DMS53 (cell line): ENCODE measurements around the gene FARS2.
"Not testable (repeated sequence)": the region's sequence is repeated elsewhere in the genome, so short reads cannot be mapped to it uniquely, and the experiment has no call there.

Source experiments
- DNase-seq: peaks from one replicate; lab custom pipeline; 2025; lab: John Stamatoyannopoulos, UW

The FARS2 gene

DNA sequence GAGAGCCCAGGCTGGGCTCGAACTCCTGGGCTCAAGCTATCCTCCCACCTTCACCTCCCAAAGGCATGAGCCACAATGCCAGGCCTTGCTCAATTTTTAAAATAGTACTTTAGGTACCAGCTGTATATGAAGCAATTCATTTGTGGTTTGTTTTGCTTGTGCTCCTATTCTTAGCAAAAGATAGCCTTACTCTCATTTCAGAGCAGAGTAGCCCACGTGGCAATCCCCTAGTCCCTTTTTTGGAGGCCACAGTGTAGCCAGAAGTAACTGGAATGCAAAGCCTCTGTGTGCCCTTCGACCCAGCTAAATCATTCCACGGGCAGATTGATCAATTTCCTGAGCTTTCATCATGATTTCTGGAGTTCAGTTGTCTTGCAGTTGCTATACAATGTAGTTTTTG, 373.2 kb downstream of the FARS2 start:
- DNase-seq = no peak

DNA sequence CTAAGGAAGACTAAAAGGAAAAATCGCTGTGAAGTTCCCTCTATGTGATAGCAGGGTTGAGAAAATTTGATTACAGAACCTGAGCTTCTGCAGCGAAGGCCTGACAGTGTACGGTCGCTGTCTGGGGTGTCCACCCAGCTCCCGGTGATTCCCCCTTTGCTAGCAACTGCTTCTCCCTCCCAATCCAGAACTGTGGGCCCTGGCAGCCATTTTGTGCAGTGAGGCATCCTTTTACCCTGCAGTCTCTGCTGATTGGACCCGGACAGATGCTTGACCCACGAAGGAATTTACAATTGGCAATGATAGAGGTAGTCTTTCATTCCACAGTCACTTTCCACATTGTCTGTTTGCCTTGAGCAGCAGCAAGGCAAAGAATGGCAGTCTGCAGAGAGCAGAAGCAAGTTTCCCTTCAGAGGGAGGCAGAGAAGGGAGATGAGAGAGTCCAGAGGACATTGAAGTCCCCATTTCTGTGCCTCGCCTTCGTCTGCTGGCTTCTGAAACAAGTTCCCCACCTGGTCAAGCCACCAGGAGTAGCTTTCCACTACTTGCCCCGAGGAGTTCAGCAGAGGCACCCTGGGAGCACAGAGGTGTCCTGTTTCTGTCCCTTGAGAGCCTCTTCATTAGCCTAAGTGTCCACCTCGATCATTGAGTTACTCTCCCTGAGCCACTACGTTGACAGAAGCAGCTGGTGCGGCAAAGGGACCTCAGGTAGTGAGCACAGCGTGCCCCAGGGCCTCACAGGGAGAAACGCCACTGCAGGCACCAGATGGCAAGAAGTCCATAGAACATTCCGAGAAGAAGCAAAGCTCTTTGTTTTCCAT, 375.1 kb downstream of the FARS2 start:
- no peak for DNase-seq

DNA sequence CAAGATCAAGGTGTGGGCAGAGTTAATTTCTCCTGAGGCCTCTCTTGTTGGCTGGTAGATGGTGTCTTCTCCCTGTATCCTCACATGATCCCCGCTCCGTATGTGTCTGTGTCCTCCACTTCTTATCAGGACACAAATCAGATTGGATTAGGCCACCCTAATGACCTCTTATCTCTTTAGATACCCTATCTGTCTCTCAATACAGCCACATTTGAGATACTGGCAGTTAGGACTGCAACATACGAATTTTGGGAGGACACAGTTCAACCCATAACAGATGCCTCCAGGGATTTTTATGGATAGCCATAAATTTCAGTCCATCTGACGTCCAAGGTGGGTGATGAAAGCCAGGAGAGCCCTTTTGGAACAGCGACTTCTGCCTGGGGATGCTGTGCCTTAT, 376.4 kb downstream of the FARS2 start:
- no peak for DNase-seq

DNA sequence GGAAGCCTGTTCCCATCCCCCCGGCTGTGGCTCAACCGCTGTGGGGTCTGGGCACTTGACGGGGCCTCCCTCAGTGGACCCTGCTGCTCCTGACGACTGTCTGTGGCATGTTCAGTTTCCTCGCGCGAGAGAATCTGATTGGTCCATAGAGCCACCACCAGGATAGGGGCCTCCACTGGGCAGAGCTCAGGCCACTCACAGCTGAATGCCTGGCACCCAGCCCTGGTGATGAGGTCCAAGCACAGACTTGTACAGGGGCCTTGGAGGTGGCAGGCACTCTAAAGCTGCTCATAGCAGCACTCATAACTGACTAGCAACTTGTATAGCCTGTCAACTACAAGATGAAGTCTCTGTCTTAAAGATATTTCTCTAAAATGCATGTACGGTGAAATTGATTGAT, 377.4 kb downstream of the FARS2 start:
- DNase-seq = no peak

DNA sequence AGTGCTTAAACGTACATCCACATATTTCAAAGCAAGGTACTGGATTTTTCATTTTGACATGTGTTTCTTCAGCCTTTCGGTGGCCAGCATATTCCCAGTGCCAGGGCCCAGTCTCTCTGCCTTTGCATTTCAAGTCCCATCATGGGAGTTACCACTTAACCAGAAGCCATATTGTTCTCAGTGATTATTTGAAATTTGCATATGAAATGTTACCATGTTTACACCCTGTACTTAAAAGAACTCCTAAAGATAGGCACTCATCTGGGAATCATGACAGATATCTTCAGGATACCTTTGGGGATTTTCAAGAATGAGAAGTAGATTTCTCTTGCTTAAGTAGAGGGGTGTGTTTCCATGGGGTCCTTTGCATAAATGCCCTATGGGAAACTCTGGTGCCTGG, 377.9 kb downstream of the FARS2 start:
- DNase-seq = no peak

DNA sequence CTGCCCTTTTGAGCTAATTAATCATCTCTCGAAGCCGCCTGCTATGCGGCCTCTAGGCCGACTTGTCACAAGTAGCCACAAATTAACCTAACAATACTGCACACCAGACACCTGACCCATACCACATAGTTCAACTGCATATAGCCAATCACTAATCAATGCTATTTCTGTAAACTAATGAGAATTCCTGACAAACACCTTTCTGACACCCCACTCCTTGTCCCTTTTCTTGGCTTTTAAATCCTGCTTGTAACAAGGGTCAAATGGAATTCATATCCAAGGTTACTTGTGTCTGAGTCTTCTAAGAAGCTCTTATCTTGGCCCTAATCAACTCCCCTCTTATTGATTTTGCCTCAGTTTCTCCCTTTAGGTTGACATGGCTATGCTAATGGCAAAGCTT, 379.3 kb downstream of the FARS2 start:
- no peak for DNase-seq

DNA sequence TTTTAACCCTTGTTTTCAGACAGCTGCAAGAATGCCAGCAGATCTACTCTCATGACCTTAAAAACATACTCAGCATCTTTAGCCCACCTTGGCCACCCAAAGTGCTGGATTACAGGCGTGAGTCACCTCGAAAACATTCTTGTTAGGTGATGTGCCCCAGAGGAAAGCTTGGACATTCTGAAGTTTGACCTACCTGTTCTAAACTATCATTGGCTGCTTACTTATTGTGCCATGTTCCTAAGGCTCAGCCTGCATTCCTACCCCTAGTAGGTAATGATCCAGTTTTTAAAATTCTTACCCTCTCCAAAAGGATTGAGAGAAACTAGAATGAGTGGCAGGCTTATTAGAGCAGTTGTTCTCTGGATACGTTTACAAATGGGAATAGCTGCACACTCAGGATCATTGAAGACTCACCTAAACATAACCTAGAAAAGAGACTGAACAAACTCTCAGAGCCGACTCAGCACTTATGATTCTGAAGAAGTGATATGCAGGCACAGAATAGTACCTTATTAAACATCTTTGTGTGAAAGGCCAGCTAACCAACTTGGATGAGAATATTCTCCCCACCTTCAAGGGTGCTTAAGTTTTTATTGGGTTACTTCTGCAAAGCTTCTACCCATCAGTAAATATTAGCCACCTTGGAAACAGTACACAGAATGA, 383.3 kb downstream of the FARS2 start:
- no peak for DNase-seq

DNA sequence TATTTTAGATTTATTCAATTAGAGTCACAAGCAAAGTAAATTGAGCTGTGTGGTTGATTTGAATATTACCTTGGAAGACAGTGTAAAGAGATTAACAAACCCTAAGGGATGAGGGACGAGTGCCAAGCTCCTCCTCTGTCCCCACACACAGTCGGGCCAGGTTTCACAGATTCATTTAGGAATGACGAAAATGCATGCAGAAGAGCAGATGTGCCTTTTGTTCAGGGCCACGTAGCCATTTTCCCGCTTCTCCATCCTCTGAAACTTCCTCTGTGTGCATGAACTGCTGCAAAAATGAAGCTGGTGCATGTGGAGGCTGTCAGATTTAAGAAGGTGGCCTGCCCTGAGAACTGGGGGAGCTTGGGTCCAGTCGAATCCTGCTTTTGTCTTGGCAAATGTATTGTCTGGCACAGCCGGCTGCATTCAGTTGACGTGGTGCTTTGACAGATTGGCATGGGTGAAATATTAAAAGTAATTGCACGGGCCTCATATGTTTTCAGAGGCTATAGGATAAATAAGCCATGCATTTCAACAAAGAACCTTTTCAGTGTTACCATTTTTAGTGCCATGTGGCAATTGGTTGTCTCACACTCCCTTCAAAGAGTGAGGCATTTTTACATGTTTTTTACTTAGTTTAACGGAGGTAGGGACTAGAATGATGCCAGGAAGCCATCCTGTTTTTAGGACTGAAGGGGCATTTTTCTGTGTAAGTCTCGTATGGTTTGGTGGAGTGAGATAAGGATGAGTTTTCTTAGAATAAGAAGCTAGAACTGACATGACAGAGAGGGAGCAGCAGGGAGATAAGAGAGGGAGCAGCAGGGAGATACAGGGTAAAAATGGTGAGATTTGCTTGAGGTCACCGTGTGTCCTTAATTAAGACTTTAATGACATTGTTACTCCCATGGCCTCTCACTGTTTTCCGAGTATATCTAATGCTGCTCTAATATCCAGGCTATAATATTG, 384.3 kb downstream of the FARS2 start:
- DNase-seq = no peak

DNA sequence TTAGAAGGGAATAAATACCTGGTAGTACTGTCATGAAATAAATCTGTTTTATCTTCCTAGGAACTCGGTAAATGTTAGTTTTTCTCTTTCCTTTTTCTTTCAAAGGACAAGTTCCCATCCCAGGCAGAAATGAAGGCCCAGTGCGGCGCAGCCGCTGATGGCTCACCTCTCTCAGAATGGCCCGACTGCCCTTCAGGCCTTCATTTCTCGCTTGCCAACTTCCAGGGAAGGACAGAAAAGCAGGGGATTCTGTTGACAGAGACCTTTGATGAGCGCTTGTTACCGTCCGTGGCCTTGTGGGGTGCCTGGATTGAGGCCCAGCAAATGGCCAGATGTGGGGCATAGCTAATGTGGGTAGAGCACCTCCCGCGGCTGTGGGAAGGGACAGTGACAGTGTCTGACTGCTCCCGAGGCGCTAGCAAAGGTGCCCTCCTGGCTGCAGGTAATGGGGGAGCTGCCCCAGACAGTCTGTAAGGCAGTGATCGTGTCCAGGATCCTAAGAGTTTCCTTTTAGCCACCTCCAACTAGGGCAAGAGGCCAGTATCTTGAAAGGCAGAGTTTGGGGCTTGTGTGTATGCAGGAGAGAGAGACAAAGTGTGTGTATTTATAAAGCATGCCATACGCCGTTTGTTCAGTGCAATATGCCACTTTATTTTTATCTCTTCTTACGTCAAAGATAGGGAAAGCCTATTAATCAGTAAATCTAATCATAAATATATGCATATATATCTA, 391.3 kb downstream of the FARS2 start:
- no peak for DNase-seq

DNA sequence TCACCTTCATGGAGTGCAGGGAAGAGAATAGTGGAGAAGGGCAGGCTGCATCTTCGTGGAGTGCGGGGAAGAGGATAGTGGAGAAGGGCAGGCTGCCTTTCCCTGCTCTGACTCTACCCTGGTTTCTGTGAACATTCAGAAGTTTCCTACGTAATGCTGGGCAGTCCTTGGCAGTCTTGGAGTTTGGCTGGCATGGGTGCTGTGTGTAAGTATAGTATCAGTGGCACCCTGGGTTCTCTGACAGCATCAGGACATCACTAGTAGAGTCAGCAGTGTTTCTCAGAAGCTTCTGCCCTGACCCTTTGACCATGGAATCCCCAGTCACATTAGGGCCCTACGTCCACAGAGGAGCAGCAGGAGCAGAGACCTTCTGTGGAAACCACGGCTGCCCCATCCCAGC, 392.5 kb downstream of the FARS2 start:
- DNase-seq = no peak

DNA sequence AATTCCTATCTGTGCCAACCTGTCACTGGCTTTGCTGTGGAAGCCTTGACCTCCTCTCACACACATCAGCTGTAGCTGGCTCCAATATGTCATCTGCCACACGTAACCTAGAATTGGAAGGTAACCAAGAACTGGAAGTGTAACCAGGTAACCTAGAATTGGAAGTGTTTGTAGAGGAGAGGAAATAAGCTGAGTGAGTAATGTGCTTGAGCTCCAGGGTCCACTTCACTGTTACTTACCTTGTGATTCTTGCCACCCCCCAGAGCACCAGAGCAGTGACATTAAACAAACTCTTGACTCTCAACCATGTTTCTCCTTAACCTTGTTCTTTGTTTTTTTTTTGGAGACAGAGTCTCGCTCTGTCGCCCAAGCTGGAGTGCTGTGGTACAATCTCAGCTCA, 394.9 kb downstream of the FARS2 start:
- DNase-seq = peak; percentile 46

DNA sequence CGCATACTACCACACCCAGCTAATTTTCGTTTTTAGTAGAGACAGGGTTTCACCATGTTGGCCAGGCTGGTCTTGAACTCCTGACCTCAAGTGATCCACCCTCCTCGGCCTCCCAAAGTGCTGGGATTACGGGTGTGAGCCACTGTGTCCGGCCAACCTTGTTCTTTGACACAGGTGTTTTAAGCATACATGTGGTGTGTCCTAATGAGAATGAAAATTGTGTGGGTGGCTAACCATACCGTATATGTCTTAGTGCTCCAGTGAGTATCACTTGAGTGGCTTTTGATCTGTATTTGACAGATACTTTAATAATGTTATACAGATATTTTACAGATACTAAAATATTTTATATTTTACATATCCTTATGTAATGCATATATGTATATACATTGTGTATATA, 395.4 kb downstream of the FARS2 start:
- not testable (repeated sequence) for DNase-seq

DNA sequence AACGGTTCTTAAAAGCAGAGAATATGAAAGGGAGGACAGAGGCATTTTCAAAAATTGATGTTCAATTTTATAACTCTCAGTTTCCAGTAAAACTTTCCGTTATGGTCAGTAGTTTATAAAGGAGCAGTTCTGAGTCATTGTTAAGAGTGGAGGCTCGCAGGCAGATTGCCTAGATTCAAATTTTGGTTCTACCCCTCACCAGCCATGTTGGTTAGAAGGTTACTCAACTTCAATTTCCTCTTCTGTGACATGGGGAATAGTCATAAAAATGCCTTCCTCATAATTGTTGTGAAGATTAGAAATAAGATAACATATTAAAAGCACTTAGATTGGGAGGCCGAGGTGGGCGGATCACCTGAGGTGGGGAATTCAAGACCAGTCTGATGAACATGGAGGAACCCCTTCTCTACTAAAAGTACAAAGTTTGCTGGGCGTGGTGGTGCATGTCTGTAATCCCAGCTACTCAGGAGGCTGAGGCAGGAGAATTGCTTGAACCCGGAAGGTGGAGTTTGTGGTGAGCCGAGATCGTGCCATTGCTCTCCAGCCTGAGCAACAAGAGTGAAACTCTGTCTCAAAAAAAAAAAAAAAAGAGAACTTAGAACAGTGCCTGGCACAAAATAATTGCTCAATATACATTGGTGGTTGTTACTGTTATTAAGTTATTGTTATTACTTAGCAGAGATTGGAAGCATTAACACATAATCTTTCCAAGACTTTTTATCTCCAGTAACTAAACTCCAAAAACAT, 396.5 kb downstream of the FARS2 start:
- DNase-seq = no peak

DNA sequence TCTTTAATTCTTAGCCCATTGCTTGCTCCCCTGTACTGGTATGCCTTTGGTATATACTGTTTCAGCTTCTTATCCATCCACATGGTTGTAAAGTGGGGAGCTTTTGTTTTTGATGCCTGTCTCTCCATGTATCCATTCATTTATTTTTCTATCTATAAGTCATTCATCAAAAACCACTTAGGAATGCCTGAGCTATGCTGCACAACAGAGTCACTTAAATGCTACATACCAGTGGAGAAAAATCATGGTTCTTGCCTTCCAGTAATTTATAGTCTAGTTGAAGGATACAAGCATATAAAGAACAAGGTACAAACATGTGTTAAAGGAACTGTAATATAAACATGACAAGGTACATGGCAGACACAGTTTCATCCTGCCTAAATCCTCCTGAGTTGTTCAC, 398.2 kb downstream of the FARS2 start:
- DNase-seq = no peak

DNA sequence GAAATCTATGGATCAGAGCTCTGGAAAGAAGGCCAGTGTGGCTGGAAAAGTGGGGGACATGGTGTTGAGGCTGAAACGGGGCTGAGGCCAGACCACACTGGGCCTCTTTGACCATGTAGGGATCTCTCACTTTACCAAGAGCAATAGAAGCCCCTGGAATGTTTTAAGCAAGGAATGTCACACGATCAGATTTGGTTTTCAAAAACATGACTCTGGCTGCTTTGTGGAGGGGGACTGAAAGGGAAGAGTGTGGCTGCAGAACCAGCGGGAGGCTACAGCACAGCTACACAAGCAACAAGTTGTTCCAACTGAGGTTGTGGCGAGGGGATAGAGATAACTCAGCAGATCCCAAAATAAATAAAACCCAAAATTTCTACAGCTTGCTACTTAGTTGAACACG, 399.5 kb downstream of the FARS2 start:
- DNase-seq = no peak

DNA sequence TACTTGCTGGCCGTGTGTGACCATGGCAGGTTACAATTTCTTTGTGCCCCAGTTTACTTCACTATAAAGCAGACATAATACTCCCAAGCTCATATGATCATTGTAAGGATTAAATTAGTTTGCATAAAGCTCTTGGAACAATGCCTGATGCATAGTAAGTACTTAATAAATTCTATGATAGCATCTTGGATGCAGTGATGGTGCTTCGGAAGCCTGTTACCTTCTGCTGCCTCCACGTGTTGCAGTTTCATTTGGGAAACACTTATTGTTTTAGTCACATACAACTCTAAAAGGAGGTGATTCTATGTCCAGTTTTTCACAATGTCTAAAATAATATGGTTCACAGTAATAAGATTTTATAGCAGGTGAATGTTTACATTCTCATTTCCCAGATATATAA, 401.5 kb downstream of the FARS2 start:
- no peak for DNase-seq

DNA sequence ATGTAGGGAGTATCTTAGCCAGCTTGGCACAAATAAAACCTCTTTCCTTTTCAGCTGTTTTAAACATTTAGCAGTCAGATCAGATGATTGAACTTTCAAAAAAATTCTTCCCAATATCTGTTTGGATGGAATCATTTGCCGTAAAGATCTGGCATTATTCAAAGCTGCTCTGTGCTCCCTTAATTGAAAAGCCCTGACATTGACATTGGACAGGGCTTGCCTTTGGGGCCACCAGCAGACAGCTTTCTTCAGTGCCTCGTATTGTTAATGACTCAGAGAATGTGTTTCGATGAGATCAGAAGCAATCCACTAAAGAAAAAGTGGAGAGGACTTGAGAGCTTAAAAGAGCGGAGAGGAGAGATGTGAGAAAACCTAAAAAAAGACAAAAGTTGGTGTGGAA, 401.9 kb downstream of the FARS2 start:
- DNase-seq = no peak

DNA sequence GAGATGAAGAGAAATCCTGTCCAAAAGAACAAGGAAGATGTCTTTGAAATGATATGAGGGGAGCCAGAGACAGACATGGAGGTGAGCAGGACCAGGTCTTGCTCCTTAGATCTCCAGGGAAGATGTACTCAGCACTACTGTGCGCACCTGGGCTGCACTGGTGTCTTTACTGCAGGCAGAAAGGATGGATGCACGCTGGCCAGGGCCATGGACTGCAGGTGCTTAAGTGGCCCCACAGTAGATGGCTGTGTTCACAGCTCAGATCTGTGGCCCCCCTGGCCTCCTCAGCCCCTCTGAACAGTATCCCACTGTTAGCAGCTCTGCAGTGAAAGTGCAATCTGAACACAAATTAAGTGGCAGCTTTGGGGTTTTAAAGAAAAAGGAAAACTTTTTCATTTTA, 402.4 kb downstream of the FARS2 start:
- DNase-seq = no peak

DNA sequence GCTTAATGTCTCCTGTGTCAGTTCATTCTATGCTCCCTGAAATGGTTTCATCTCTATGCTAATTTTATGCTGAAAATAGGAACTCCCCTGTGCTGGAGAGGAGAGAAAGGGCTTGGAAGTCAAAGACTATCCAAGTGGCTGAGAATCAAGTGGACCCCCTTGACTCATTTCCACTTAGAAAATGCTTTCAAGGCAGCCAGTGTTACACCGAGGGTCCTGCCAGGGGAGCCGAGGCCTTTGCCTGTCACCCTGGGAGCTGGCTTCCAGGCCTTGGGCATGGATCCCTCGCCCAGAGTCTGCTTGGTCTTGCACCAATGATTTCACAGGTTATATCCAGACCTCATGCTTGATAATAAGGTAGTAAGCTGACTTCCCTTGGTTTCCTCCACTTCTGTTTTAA, 402.8 kb downstream of the FARS2 start:
- no peak for DNase-seq

DNA sequence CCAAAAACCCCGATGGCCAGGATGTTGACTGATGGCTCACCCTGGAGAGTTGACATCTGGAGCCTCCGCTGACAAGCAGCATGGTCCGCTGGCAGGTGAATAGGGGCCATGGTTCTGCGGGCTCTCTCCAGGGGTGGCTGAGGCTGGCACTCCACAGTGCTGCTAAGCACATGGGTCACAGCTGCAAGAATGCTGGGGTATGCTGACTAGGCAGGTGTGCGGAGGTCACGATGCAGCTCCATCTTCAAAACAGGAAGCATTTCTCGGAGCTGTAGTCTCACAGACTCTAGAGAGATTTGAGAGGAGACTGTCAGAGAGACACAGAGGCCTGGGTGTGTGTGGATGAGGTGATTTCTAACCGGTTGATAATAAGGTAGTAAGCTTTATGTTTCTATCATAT, 403.9 kb downstream of the FARS2 start:
- DNase-seq = peak; percentile 30

DNA sequence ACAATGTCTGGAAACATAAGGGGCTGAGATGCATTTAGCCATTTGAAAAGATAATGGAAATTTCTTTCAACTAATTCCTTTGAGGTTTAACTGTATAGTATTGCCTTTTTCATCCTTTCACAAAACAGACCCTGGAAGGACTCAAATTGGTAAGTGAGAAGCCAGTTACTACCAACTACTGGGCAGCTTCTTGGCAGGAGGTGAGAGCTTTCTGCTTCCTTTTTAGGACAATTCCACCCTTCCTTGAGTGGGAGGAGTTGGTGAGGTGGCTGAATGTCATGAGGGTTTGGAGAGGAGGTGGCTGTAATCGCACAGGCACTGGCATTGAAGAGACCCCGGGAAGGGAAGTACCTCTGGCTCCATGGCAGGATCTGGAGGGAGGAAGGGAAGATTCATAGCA, 404.4 kb downstream of the FARS2 start:
- no peak for DNase-seq
